ENCODE measurements around the gene PIEZO1.

DNA sequence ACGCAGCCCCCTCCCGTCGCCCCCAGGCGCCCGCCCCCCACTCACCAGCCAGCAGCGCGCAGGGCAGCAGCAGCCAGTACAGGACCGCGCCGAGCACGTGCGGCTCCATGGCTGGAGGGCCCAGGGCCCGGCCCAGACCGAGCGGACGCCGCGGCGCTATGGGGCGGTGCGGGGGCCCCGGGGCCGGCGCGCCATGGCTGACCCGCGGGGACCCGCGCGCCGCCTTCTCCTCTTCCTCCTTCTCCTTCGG, 239 bp downstream of the PIEZO1 start:
- no peak for TF ChIP-seq POLR2A (IDR thresholded peaks at IDR 0.05)
- TF ChIP-seq, protein P1, sequence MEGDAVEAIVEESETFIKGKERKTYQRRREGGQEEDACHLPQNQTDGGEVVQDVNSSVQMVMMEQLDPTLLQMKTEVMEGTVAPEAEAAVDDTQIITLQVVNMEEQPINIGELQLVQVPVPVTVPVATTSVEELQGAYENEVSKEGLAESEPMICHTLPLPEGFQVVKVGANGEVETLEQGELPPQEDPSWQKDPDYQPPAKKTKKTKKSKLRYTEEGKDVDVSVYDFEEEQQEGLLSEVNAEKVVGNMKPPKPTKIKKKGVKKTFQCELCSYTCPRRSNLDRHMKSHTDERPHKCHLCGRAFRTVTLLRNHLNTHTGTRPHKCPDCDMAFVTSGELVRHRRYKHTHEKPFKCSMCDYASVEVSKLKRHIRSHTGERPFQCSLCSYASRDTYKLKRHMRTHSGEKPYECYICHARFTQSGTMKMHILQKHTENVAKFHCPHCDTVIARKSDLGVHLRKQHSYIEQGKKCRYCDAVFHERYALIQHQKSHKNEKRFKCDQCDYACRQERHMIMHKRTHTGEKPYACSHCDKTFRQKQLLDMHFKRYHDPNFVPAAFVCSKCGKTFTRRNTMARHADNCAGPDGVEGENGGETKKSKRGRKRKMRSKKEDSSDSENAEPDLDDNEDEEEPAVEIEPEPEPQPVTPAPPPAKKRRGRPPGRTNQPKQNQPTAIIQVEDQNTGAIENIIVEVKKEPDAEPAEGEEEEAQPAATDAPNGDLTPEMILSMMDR (IDR thresholded peaks at IDR 0.05) = no peak

Data from heart left ventricle (tissue), 13 donors.